ENCODE measurements around the gene MYOZ3. TPM values are rescaled to one million over a fixed set of nuclear protein-coding genes. Genes with fewer than 3 reads are reported as not detected.

Gene MYOZ3
- total and polyA plus RNA-seq, 2 donors: 0.25 to 0.47 TPM

GRCh38 chr5:150661821-150662596, 958 bp downstream of the MYOZ3 start:
- WGBS: 90% methylated on average over 10 of the region's 10 CpGs
- H3K27me3 ChIP-seq (ENCODE audit: control insufficient read depth in 2 of 2, insufficient read depth in 1 of 2, low read length in 1 of 2): peaks cover 0 to 20% of the 10 kb centered on the region in 2 donors
- H3K4me1 ChIP-seq (ENCODE audit: control insufficient read depth in 2 of 2, insufficient read depth in 2 of 2, low read length in 2 of 2): peaks cover 0 to 3% of the 10 kb centered on the region in 2 donors
- H3K9me3 ChIP-seq (ENCODE audit: control insufficient read depth in 2 of 2, insufficient read depth in 1 of 2, low read length in 1 of 2): no peaks in the 10 kb centered on the region
- DNase-seq (ENCODE audit: low read depth in 6 of 9, low spot score in 9 of 9): no peak
- H3K27ac ChIP-seq (ENCODE audit: low read depth in 1 of 2, low read length in 1 of 2): no peak overlapping the region
- no peak overlapping the region for H3K4me3 ChIP-seq (ENCODE audit: low read length in 2 of 2)
- no peaks in the 10 kb centered on the region for H3K36me3 ChIP-seq (ENCODE audit: control insufficient read depth in 2 of 2, insufficient read depth in 2 of 2, low read length in 1 of 2)

GRCh38 chr5:150662731-150663516, 1.9 kb downstream of the MYOZ3 start:
- no peak overlapping the region for H3K4me3 ChIP-seq (ENCODE audit: low read length in 2 of 2)
- no peaks in the 10 kb centered on the region for H3K4me1 ChIP-seq (ENCODE audit: control insufficient read depth in 2 of 2, insufficient read depth in 2 of 2, low read length in 2 of 2)
- DNase-seq (ENCODE audit: low read depth in 6 of 9, low spot score in 9 of 9): no peak
- no peaks in the 10 kb centered on the region for H3K36me3 ChIP-seq (ENCODE audit: control insufficient read depth in 2 of 2, insufficient read depth in 2 of 2, low read length in 1 of 2)
- peaks cover 0 to 22% of the 10 kb centered on the region in 2 donors for H3K27me3 ChIP-seq (ENCODE audit: control insufficient read depth in 2 of 2, insufficient read depth in 1 of 2, low read length in 1 of 2)
- WGBS: 94% methylated on average over 4 of the region's 4 CpGs
- H3K27ac ChIP-seq (ENCODE audit: low read depth in 1 of 2, low read length in 1 of 2): no peak overlapping the region
- no peaks in the 10 kb centered on the region for H3K9me3 ChIP-seq (ENCODE audit: control insufficient read depth in 2 of 2, insufficient read depth in 1 of 2, low read length in 1 of 2)

GRCh38 chr5:150663936-150664335, 2.9 kb downstream of the MYOZ3 start:
- Histone ChIP-seq H3K27ac (ENCODE audit: low read depth in 1 of 2, low read length in 1 of 2) (no peak overlapping the region), H3K27me3 (ENCODE audit: control insufficient read depth in 2 of 2, insufficient read depth in 1 of 2, low read length in 1 of 2) (peaks cover 0 to 22% of the 10 kb centered on the region in 2 donors), H3K4me3 (ENCODE audit: low read length in 2 of 2) (no peak overlapping the region), H3K4me1 (ENCODE audit: control insufficient read depth in 2 of 2, insufficient read depth in 2 of 2, low read length in 2 of 2) (no peaks in the 10 kb centered on the region), H3K36me3 (ENCODE audit: control insufficient read depth in 2 of 2, insufficient read depth in 2 of 2, low read length in 1 of 2) (no peaks in the 10 kb centered on the region), H3K9me3 (ENCODE audit: control insufficient read depth in 2 of 2, insufficient read depth in 1 of 2, low read length in 1 of 2) (no peaks in the 10 kb centered on the region)
- 96% methylated on average over 3 of the region's 3 CpGs for WGBS
- DNase-seq (ENCODE audit: low read depth in 6 of 9, low spot score in 9 of 9): no peak

GRCh38 chr5:150665044-150665443, 4.0 kb downstream of the MYOZ3 start:
- Histone ChIP-seq H3K27me3 (ENCODE audit: control insufficient read depth in 2 of 2, insufficient read depth in 1 of 2, low read length in 1 of 2) (peaks cover 0 to 25% of the 10 kb centered on the region in 2 donors), H3K36me3 (ENCODE audit: control insufficient read depth in 2 of 2, insufficient read depth in 2 of 2, low read length in 1 of 2) (no peaks in the 10 kb centered on the region), H3K4me3 (ENCODE audit: low read length in 2 of 2) (no peak overlapping the region), H3K4me1 (ENCODE audit: control insufficient read depth in 2 of 2, insufficient read depth in 2 of 2, low read length in 2 of 2) (no peaks in the 10 kb centered on the region), H3K9me3 (ENCODE audit: control insufficient read depth in 2 of 2, insufficient read depth in 1 of 2, low read length in 1 of 2) (no peaks in the 10 kb centered on the region), H3K27ac (ENCODE audit: low read depth in 1 of 2, low read length in 1 of 2) (no peak overlapping the region)
- no peak for DNase-seq (ENCODE audit: low read depth in 6 of 9, low spot score in 9 of 9)
- WGBS: 90% methylated on average over 12 of the region's 12 CpGs

- Histone ChIP-seq H3K4me1 (ENCODE audit: control insufficient read depth in 2 of 2, insufficient read depth in 2 of 2, low read length in 2 of 2) (peaks cover 2 to 17% of the 10 kb centered on the region in 2 donors), H3K27me3 (ENCODE audit: control insufficient read depth in 2 of 2, insufficient read depth in 1 of 2, low read length in 1 of 2) (peaks cover 10 to 37% of the 10 kb centered on the region in 2 donors), H3K4me3 (ENCODE audit: low read length in 2 of 2) (no peak overlapping the region), H3K36me3 (ENCODE audit: control insufficient read depth in 2 of 2, insufficient read depth in 2 of 2, low read length in 1 of 2) (no peaks in the 10 kb centered on the region), H3K9me3 (ENCODE audit: control insufficient read depth in 2 of 2, insufficient read depth in 1 of 2, low read length in 1 of 2) (no peaks in the 10 kb centered on the region), H3K27ac (ENCODE audit: low read depth in 1 of 2, low read length in 1 of 2) (no peak overlapping the region)
- WGBS: 96% methylated on average over 14 of the region's 14 CpGs
- DNase-seq (ENCODE audit: low read depth in 6 of 9, low spot score in 9 of 9): no peak
Measured at GRCh38 chr5:150670275-150670947, 9.4 kb downstream of the MYOZ3 start.

- Histone ChIP-seq H3K27ac (ENCODE audit: low read depth in 1 of 2, low read length in 1 of 2) (no peak overlapping the region), H3K4me1 (ENCODE audit: control insufficient read depth in 2 of 2, insufficient read depth in 2 of 2, low read length in 2 of 2) (peaks cover 2 to 17% of the 10 kb centered on the region in 2 donors), H3K9me3 (ENCODE audit: control insufficient read depth in 2 of 2, insufficient read depth in 1 of 2, low read length in 1 of 2) (no peaks in the 10 kb centered on the region), H3K27me3 (ENCODE audit: control insufficient read depth in 2 of 2, insufficient read depth in 1 of 2, low read length in 1 of 2) (peaks cover 10 to 37% of the 10 kb centered on the region in 2 donors), H3K4me3 (ENCODE audit: low read length in 2 of 2) (no peak overlapping the region), H3K36me3 (ENCODE audit: control insufficient read depth in 2 of 2, insufficient read depth in 2 of 2, low read length in 1 of 2) (no peaks in the 10 kb centered on the region)
- 85% methylated on average over 2 of the region's 2 CpGs for WGBS
- DNase-seq (ENCODE audit: low read depth in 6 of 9, low spot score in 9 of 9): no peak
Measured at GRCh38 chr5:150670948-150671310, 9.9 kb downstream of the MYOZ3 start.

GRCh38 chr5:150671509-150672236, 10.6 kb downstream of the MYOZ3 start:
- Histone ChIP-seq H3K36me3 (ENCODE audit: control insufficient read depth in 2 of 2, insufficient read depth in 2 of 2, low read length in 1 of 2) (no peaks in the 10 kb centered on the region), H3K4me1 (ENCODE audit: control insufficient read depth in 2 of 2, insufficient read depth in 2 of 2, low read length in 2 of 2) (peaks cover 2 to 17% of the 10 kb centered on the region in 2 donors), H3K27ac (ENCODE audit: low read depth in 1 of 2, low read length in 1 of 2) (no peak overlapping the region), H3K4me3 (ENCODE audit: low read length in 2 of 2) (peak overlapping the region; percentile 45 to 48), H3K9me3 (ENCODE audit: control insufficient read depth in 2 of 2, insufficient read depth in 1 of 2, low read length in 1 of 2) (no peaks in the 10 kb centered on the region), H3K27me3 (ENCODE audit: control insufficient read depth in 2 of 2, insufficient read depth in 1 of 2, low read length in 1 of 2) (peaks cover 10 to 37% of the 10 kb centered on the region in 2 donors)
- WGBS: under 1% methylated on average over 51 of the region's 51 CpGs
- peak in 1 of 9 donors; percentile 21 for DNase-seq (ENCODE audit: low read depth in 6 of 9, low spot score in 9 of 9)

GRCh38 chr5:150672237-150672883, 11.3 kb downstream of the MYOZ3 start:
- no peaks in the 10 kb centered on the region for H3K9me3 ChIP-seq (ENCODE audit: control insufficient read depth in 2 of 2, insufficient read depth in 1 of 2, low read length in 1 of 2)
- H3K4me1 ChIP-seq (ENCODE audit: control insufficient read depth in 2 of 2, insufficient read depth in 2 of 2, low read length in 2 of 2): peaks cover 2 to 17% of the 10 kb centered on the region in 2 donors
- under 1% methylated on average over 38 of the region's 38 CpGs for WGBS
- H3K27ac ChIP-seq (ENCODE audit: low read depth in 1 of 2, low read length in 1 of 2): no peak overlapping the region
- H3K27me3 ChIP-seq (ENCODE audit: control insufficient read depth in 2 of 2, insufficient read depth in 1 of 2, low read length in 1 of 2): peaks cover 10 to 35% of the 10 kb centered on the region in 2 donors
- H3K36me3 ChIP-seq (ENCODE audit: control insufficient read depth in 2 of 2, insufficient read depth in 2 of 2, low read length in 1 of 2): no peaks in the 10 kb centered on the region
- peak in 2 of 9 donors; percentile 13 to 36 for DNase-seq (ENCODE audit: low read depth in 6 of 9, low spot score in 9 of 9)
- peak overlapping the region; percentile 45 to 48 for H3K4me3 ChIP-seq (ENCODE audit: low read length in 2 of 2)

All from thymus (tissue), 11 donors.